Measurements from ENCODE around the gene CACNA2D1. TPM values are rescaled to one million over a fixed set of nuclear protein-coding genes. Genes with fewer than 3 reads are reported as not detected.

Gene CACNA2D1
- polyA plus RNA-seq (ENCODE audit: insufficient read length): 33.9 TPM
- long read RNA-seq, donor 1, full-length matches to known transcripts: 1 of 9 reads
- long read RNA-seq, donor 1, partial matches to known transcripts: 8 of 9 reads
- long read RNA-seq, donor 1, other reads (novel, unspliced or antisense): 0 of 9 reads
- long read RNA-seq, donor 2: 0 reads
- long read RNA-seq, donor 3: 0 reads
- long read RNA-seq, donor 4: 0 reads
- long read RNA-seq, donor 5: 0 reads
- long read RNA-seq, donor 6: 0 reads
- long read RNA-seq, donor 7: 0 reads
- long read RNA-seq, donor 8: 0 reads

- DNase-seq: peak; percentile 74
Measured at GRCh38 chr7:82443547-82444219, at the start of gene CACNA2D1. TSS of gene CACNA2D1 (minus strand) at chr7:82443777.

DNA sequence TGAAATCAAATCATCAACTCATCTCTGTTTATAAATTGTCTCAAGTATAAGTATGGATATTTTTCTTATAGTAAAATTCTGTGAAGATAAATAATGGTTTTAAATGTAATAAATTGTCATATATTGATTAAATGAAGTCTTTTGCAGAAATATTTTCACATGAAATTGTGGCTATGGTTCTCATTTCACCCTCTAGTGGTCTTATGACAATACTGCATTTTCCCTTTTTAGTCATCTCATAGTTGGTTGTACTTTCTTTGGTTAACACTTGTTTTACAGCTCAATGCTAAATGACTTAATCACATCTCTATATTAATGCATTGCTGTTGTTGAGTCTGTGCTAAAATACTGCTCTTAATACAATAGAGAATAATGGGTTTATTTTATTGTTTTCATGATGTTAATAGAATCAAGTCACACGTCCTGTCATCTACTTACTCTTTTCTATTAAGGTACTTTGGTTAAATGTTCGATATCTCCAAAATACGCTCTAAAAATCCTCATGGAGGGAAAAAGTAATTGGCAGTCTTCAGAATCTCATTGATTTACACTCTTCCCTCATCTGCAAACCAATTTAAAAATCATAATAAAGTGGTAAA is 38.0 kb upstream of the CACNA2D1 start:
- DNase-seq: peak; percentile 5

GRCh38 chr7:82477733-82478515 is 34.3 kb upstream of the CACNA2D1 start:
- no peak for DNase-seq

DNA sequence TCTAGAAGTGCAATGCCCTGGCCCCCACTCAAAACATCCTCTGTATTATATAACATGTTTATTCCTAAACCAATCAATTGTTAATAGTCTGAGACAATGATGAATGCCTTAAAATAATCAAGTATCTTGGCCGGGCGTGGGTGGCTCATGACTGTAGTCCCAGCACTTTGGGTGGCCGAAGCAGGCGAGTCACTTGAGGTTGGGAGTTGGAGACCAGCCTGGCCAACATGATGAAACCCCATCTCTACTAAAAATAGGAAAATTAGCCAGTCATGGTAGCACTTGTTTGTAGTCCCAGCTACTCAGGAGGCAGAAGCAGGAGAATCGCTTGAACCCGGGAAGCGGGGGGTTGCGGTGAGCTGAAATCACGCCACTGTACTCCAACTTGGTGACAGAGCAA is 29.4 kb upstream of the CACNA2D1 start:
- no peak for DNase-seq

- no peak for DNase-seq
Measured at GRCh38 chr7:82471351-82472020, 27.9 kb upstream of the CACNA2D1 start.

GRCh38 chr7:82469207-82469606 is 25.6 kb upstream of the CACNA2D1 start:
- no peak for DNase-seq

GRCh38 chr7:82468435-82468834 is 24.9 kb upstream of the CACNA2D1 start:
- DNase-seq: no peak

GRCh38 chr7:82467020-82467419 is 23.4 kb upstream of the CACNA2D1 start:
- no peak for DNase-seq

GRCh38 chr7:82464372-82464771 is 20.8 kb upstream of the CACNA2D1 start:
- DNase-seq: no peak

DNA sequence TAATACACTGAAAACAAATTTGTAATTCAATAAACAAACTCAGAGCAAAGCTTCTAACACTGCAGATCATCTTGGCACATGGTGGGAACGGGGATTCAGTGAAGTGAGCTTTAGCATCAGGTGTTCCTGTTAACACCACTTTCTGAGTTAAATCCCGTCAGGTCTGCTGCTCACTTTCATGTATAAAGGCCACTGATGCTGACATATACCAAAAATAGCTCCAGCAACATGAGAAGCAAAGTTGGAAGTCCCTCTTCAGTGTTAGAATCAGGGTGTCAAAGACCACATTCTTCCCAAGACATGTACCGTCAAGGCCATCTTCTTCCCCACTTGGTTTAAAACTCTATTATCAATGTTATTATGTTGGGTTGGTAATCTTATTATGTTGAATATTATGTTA is 11.7 kb upstream of the CACNA2D1 start:
- DNase-seq: no peak

- no peak for DNase-seq
Measured at GRCh38 chr7:82450759-82451158, 7.2 kb upstream of the CACNA2D1 start.

DNA sequence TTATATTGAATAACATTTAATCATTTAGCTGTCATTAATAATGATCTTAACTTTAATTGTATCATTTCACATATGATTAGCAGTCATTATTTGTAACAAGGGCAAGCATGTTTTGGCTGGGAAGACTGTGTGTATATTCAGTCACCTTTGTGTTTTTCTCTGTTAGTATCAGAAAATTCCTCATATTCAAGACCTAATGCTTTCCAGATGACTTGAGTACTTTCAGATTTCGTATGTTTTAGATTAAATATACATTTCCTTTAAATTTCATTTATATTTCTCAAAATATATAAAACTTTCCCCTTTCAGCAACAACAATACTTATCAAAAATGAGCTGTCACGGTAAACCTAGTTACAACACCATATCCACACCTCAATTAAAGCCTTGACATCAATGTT is 6.3 kb upstream of the CACNA2D1 start:
- DNase-seq: no peak

- DNase-seq: no peak
Measured at GRCh38 chr7:82446897-82447296, 3.3 kb upstream of the CACNA2D1 start.

DNA sequence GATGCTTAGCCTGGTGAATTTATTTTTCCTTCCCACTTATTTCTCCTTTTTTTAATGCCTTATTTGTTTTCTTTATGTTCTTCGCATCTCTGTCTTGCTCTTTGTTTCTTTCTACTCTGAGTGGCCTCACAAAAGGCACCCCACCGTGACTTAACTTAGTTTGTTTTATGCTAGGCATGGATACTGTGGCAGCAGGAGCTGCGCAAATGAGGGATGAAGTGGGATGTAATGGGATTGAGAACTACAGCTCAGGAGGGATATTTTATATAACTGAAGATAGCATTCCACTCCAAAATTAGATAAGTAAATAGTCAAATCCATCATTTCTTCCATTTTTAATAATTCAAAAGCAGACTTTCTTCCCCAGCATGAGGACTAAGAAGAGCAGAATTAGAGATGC is 1.7 kb upstream of the CACNA2D1 start:
- no peak for DNase-seq

DNA sequence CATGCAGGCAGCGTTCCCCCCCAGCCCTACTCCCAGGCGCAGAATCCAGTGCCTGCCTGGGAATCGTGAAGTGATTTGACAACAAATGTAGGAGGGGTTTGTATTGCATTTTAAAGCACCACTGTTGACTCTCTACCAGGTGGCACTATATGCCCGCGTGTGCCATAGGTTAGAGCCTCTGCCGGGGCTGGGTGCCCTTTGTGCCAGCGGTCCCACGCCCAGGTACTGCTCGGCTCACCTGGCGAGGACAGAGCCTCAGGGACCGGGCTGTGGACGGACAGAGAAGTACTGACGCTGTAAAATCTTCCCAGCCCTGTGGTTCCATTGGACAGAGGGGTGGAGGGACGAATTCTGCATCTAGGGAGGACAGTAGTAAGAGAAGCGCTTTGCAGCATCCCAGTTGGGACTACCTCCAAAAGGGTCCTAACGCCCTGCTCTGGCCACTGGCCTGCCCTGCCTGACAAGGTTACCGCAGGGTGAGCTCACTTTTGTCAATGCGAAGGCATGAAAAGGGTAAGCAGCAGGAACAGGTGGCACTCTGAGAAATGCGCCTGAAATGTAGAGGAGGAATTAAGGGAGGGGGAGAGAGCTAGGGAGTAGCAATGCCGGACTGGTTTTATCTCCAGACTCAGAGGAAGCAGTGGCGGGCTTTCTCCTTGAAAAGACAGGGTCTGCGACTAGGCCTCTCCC is 788 bp upstream of the CACNA2D1 start:
- no peak for DNase-seq

GRCh38 chr7:82443036-82443546 is 486 bp downstream of the CACNA2D1 start:
- peak; percentile 29 for DNase-seq

DNA sequence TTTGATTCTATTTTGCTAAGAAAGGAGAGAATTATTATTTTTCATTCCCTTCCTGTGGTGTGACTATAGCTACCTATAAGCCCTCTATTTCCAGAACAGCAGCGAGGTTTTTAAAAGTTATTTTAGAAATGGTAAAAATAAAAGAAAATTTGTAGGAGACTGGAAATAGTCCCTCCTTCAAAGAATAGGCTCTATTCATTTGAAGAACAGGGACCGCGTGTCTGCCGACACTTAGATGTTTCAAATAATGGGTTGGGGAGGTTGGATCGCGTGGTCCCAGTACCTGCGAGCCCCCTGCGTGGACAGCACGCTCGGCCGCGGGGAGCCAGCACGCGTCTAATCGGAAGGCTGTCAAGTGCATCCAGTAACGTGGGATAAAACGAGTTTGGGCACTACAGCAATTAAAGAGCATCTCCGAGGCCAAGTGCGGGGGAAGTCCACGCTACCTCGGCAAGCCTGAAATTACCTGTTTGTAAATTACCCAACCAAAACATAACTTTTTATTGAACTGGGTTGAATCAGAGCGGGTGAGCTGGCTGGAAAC is 1.0 kb downstream of the CACNA2D1 start:
- DNase-seq: peak; percentile 29

GRCh38 chr7:82441669-82442478 is 1.7 kb downstream of the CACNA2D1 start:
- DNase-seq: peak; percentile 22

GRCh38 chr7:82438521-82438920 is 5.1 kb downstream of the CACNA2D1 start:
- no peak for DNase-seq

DNA sequence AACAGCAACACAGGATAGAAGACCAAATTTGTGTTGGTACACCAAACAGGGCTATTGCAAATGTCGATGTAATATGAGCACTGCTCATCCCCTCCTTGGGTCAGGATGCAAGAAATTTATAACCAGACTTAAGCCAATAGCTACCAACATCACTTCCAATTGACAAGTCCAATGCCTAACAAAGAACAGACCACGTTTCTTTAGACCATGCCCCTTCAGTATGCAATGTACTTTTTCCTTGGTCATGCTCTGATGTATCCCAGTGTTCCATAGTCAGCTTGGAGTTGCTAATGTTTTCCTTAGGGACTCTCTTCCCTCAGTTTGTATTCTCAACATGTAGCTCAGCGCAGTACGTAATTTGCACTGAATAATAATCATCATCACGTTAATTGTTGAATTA is 7.8 kb downstream of the CACNA2D1 start:
- no peak for DNase-seq
